HepG2 (cell line): ENCODE data around the gene ROS1. TPM values are rescaled to one million over a fixed set of nuclear protein-coding genes. Genes with fewer than 3 reads are reported as not detected.
A peak's percentile ranks its signal among the peaks of the same experiment; 100 is the strongest.

Experiments used
- ATAC-seq: fragments of 200-7000 bp; cut with Tn5 transposase; 3 replicates; pipeline ENCODE4 v1.9.1; 2020; ENCODE audit warnings: mild to moderate bottlenecking, moderate library complexity
- BruUV-seq: library from RNA; stranded (reverse); fragments of 400-500 nt; replicated peaks from 2 replicates; lab custom pipeline; 2021; lab: Mats Ljungman, UMichigan
- CTCF ChIA-PET: fragments of 300-600 bp; formaldehyde crosslinking; extraction: SDS; loops from one replicate; lab custom pipeline; 2021; ENCODE audit warnings: low total read pairs, inconsistent platforms, low intra/inter-chr PET ratio; lab: Yijun Ruan, JAX
- POLR2A ChIA-PET: fragments of 350-600 bp; sonication (Branson Sonifier 250); formaldehyde crosslinking; loops from one replicate; lab custom pipeline; 2020; ENCODE audit warnings: antibody characterized with exemption, inconsistent platforms; lab: Yijun Ruan, JAX
- DNase-seq: peaks from one replicate; pipeline ENCODE4 v3.0.0-alpha.2; 2015; ENCODE audit warnings: low spot score
- FAIRE-seq: peaks from 3 replicates; lab custom pipeline; 2011; peaks lifted over from hg19 to GRCh38; lab: Jason Lieb, UNC
- H2AFZ ChIP-seq: one replicate; pipeline ENCODE4 v1.6.1; 2011; ENCODE audit warnings: low read length, inconsistent platforms
- H3K27ac ChIP-seq: fragments of 300-600 bp; 3 replicates; pipeline ENCODE4 v1.8.0; 2011; ENCODE audit warnings: mixed run types, mild to moderate bottlenecking, mixed read lengths, low read length, inconsistent platforms; ENCODE audit not compliant: insufficient read depth; ENCODE audit errors: extremely low read length
- H3K27me3 ChIP-seq, 2 experiments: fragments of 200-600 bp in 1 of 2; 2 replicates in 1 of 2; 3 replicates in 1 of 2; pipeline versions ENCODE4 v1.6.0 to v1.8.0; 2011; ENCODE audit warnings: low read length in 2 of 2, mild to moderate bottlenecking in 2 of 2, moderate library complexity in 2 of 2, inconsistent platforms in 1 of 2; ENCODE audit not compliant: insufficient read depth in 2 of 2, control insufficient read depth in 1 of 2
- H3K36me3 ChIP-seq, 2 experiments: fragments of 200-600 bp in 1 of 2; replicated peaks in 1 of 2; 2 replicates in 1 of 2; 3 replicates in 1 of 2; pipeline versions ENCODE4 v1.5.1 to v1.8.0; 2011; ENCODE audit warnings: low read length in 2 of 2, inconsistent platforms in 1 of 2; ENCODE audit not compliant: insufficient read depth in 2 of 2, control insufficient read depth in 1 of 2
- H3K4me1 ChIP-seq: 2 replicates; pipeline ENCODE4 v1.5.1; 2012; ENCODE audit warnings: low read length, inconsistent platforms; ENCODE audit not compliant: insufficient read depth
- H3K4me2 ChIP-seq: 2 replicates; pipeline ENCODE4 v1.6.0; 2011; ENCODE audit warnings: low read depth, low read length, inconsistent platforms
- H3K4me3 ChIP-seq, 3 experiments: fragments of 200-600 bp in 1 of 3; sonication (generic), shearing (Covaris generic) in 1 of 3; replicated peaks in 1 of 3; 2 replicates each; pipeline ENCODE4 v1.5.1; 2011 to 2016; ENCODE audit warnings: low read length in 3 of 3, inconsistent platforms in 2 of 3, low read depth in 2 of 3, mild to moderate bottlenecking in 2 of 3, control low read depth in 1 of 3, mixed read lengths in 1 of 3; ENCODE audit not compliant: insufficient read depth in 1 of 3
- H3K79me2 ChIP-seq: one replicate; pipeline ENCODE4 v1.6.1; 2011; ENCODE audit warnings: low read length, inconsistent platforms; ENCODE audit not compliant: insufficient read depth
- H3K9ac ChIP-seq: 2 replicates; pipeline ENCODE4 v1.6.0; 2011; ENCODE audit warnings: mild to moderate bottlenecking, low read depth, low read length, inconsistent platforms; ENCODE audit not compliant: insufficient read depth
- H3K9me3 ChIP-seq: 2 replicates; pipeline ENCODE4 v1.5.1; 2012; ENCODE audit warnings: mild to moderate bottlenecking, low read length
- H4K20me1 ChIP-seq: 2 replicates; pipeline ENCODE4 v1.6.0; 2011; ENCODE audit warnings: inconsistent platforms, mild to moderate bottlenecking, low read length, moderate library complexity; ENCODE audit not compliant: insufficient read depth
- CEBPG ChIP-seq: IDR thresholded peaks from 2 replicates; pipeline ENCODE4 v1.6.1; 2016
- KLF16 ChIP-seq, 2 experiments: sonication (generic) in 1 of 2; formaldehyde crosslinking in 1 of 2; IDR thresholded peaks; 2 replicates each; pipeline versions ENCODE4 v1.6.1 to v1.8.0; 2016 to 2023; ENCODE audit warnings: missing genetic modification reagents in 2 of 2, missing compliant biosample characterization in 1 of 2
- NCOR1 ChIP-seq: fragments of 200-600 bp; sonication (generic); IDR thresholded peaks from 2 replicates; pipeline ENCODE4 v1.7.0; 2017; ENCODE audit warnings: antibody characterized with exemption, low read length, borderline replicate concordance
- SOX6 ChIP-seq, 2 experiments: fragments of 450-650 bp in 1 of 2; sonication (generic) in 1 of 2; formaldehyde crosslinking in 1 of 2; IDR thresholded peaks; 2 replicates each; pipeline versions ENCODE4 v1.4.0 to v1.6.1; 2017 to 2020; ENCODE audit warnings: antibody characterized with exemption in 1 of 2, mild to moderate bottlenecking in 1 of 2, missing genetic modification reagents in 1 of 2
- TERF1 ChIP-seq: sonication (generic); formaldehyde crosslinking; IDR thresholded peaks from 2 replicates; pipeline ENCODE4 v1.8.0; 2022; ENCODE audit warnings: mild to moderate bottlenecking, missing genetic modification reagents, moderate library complexity
- THAP8 ChIP-seq: sonication (generic); formaldehyde crosslinking; IDR thresholded peaks from 2 replicates; pipeline ENCODE4 v1.5.1; 2020; ENCODE audit warnings: missing genetic modification reagents, mild to moderate bottlenecking, borderline replicate concordance
- ZNF256 ChIP-seq: sonication (generic); formaldehyde crosslinking; conservative IDR thresholded peaks from 2 replicates; pipeline ENCODE4 v1.4.0; 2020; ENCODE audit warnings: missing genetic modification reagents
- ZNF660 ChIP-seq: sonication (generic); formaldehyde crosslinking; IDR thresholded peaks from 2 replicates; pipeline ENCODE4 v1.5.1; 2020; ENCODE audit warnings: mild to moderate bottlenecking, low read depth, missing genetic modification reagents, borderline replicate concordance
- WGBS: methylation state at CpG from one replicate; pipeline ENCODE4 v1.1.6; 2017; ENCODE audit warnings: low lambda C conversion rate; 5-methylcytosine and 5-hydroxymethylcytosine counted together
- in situ Hi-C: cut with HindIII; loops from 2 replicates; pipeline ENCODE4 v1.10.0; 2017; ENCODE audit warnings: low pct_unique_long_range_greater_than_20kb; ENCODE audit not compliant: extremely low pct_ligation_motif_present
- intact Hi-C: fragments of 100-400 bp; cut with micrococcal nuclease; formaldehyde crosslinking; loops from one replicate; pipeline ENCODE4 v1.10.0; 2022; ENCODE audit not compliant: unreplicated experiment
- polyA plus RNA-seq, 8 experiments: library from polyadenylated mRNA; depleted of rRNA in 3 of 8; stranded (reverse) in 7 of 8; unstranded in 1 of 8; fragments of >200 nt; fragmentation: Illumina TruSeq in 4 of 8; extraction: Trizol in 4 of 8; gene quantifications; 2 replicates each; pipeline versions ENCODE4 v1.2.1 to v1.2.3, GENCODE V29; 2011 to 2016; ENCODE audit warnings: low read depth in 4 of 8, missing spikeins in 1 of 8, mixed read lengths in 1 of 8; ENCODE audit not compliant: insufficient read depth in 1 of 8
- total RNA-seq, 5 experiments: library from RNA; depleted of rRNA; stranded (reverse); fragments of >200 nt; fragmentation: Illumina TruSeq; extraction: Trizol; gene quantifications; 2 replicates each; pipeline ENCODE4 v1.2.3, GENCODE V29; 2016; ENCODE audit warnings: low read depth in 1 of 5

ROS1 gene
- total and polyA plus RNA-seq, 2 of the 13 experiments (the other 11 are each of a cell fraction or from before 2014, with no cell fraction given), result not detected

GRCh38 chr6:117456250-117456649, 30.5 kb upstream of the ROS1 start (continued):
- TF ChIP-seq NCOR1, result 0 out of 2 replicates have a peak, but pooled peaks have one; percentile 25

- Histone ChIP-seq H3K4me2 (peak overlapping the region; percentile 24; the same call in 1 of the 2 replicates), H3K79me2 (no peaks in the 10 kb centered on the region), H2AFZ (no peak overlapping the region), H3K36me3 (no peaks in the 10 kb centered on the region), H3K27me3 (peaks cover 2 to 16% of the 10 kb centered on the region in 2 experiments; a peak in 4 of 5 replicates), H4K20me1 (no peaks in the 10 kb centered on the region), H3K9me3 (no peaks in the 10 kb centered on the region), H3K4me1 (peaks cover 34% of the 10 kb centered on the region), H3K27ac (no peak overlapping the region), H3K9ac (no peak overlapping the region), H3K4me3 (no peak overlapping the region; a peak in 1 of 6 replicates)
- peak; percentile 15 for FAIRE-seq
- intact Hi-C loops, result loop anchor here (5.0 to 10.0 kb wide), 2 partner anchors 226 to 1133 kb away; partner anchors contain the start of gene NUS1
- peak; percentile 56 for ATAC-seq
- WGBS, result 4% methylated on average over 5 of the region's 5 CpGs
- in situ Hi-C loops, result loop anchor here (5.0 kb wide), 1 partner anchor 106 kb away; no protein-coding TSS in a partner anchor
- no TSS peak for BruUV-seq
- CTCF ChIA-PET, result interaction anchor here (3.3 to 3.4 kb wide), 2 partner anchors 105 to 153 kb away, joined by 35 to 59 read pairs; no protein-coding TSS in a partner anchor
- DNase-seq, result no peak
- POLR2A ChIA-PET, result interaction anchor here (1.0 to 1.2 kb wide), 2 partner anchors 27 to 150 kb away, joined by 5 read pairs; partner anchors contain the start of gene GOPC
- TF ChIP-seq TERF1 (CRISPR knock-in tag) (no peak), ZNF256 (CRISPR knock-in tag) (no peak), CEBPG (CRISPR knock-in tag) (0 out of 2 replicates have a peak, but pooled peaks have one; percentile 15), SOX6 (IDR thresholded peaks at IDR 0.05) (no peak), SOX6 (CRISPR knock-in tag; IDR thresholded peaks at IDR 0.05) (0 out of 2 replicates have a peak, but pooled peaks have one; percentile 10), THAP8 (no peak), KLF16 (CRISPR knock-in tag; IDR thresholded peaks at IDR 0.05) (peak in 1 of 2 experiments; percentile 41; a peak in 1 of 4 replicates), ZNF660 (CRISPR knock-in tag) (no peak)
These were observed 25.9 kb upstream of the ROS1 start for GRCh38 chr6:117451671-117452070.
